HEK293T (cell line): ENCODE measurements around the gene EVA1B.

Experiments used
- ELF4 ChIP-seq: fragments of 450-650 bp; IDR thresholded peaks from 2 replicates; pipeline ENCODE4 v1.6.1; 2017; ENCODE audit warnings: antibody characterized with exemption
- FOXK2 ChIP-seq: fragments of 450-650 bp; IDR thresholded peaks from 2 replicates; pipeline ENCODE4 v1.6.1; 2016; ENCODE audit warnings: mild to moderate bottlenecking
- HDGF ChIP-seq: fragments of 450-650 bp; IDR thresholded peaks from 2 replicates; pipeline ENCODE4 v1.6.1; 2017; ENCODE audit warnings: antibody characterized with exemption, borderline replicate concordance
- NFRKB ChIP-seq: fragments of 450-650 bp; IDR thresholded peaks from 2 replicates; pipeline ENCODE4 v1.6.1; 2016; ENCODE audit warnings: mild to moderate bottlenecking, moderate library complexity
- PKNOX1 ChIP-seq: fragments of 450-650 bp; IDR thresholded peaks from 2 replicates; pipeline ENCODE4 v1.6.1; 2016

GRCh38 chr1:36295390-36295789, 28.1 kb downstream of the EVA1B start:
- TF ChIP-seq PKNOX1 (no peak), HDGF (no peak), ELF4 (no peak), FOXK2 (no peak), NFRKB (no peak)
